ENCODE results near the gene CHRNE. TPM values are rescaled to one million over a fixed set of nuclear protein-coding genes. Genes with fewer than 3 reads are reported as not detected.
A peak's percentile ranks its signal among the peaks of the same experiment; 100 is the strongest.

Gene CHRNE
- total and polyA plus RNA-seq, 2 of the 13 experiments (the other 11 are each of a cell fraction or from before 2014, with no cell fraction given) = 0.53 to 0.59 TPM

GRCh38 chr17:4920351-4921048, 17.6 kb upstream of the CHRNE start (continued):
- TF ChIP-seq CTCF (CRISPR knock-in tag; IDR thresholded peaks at IDR 0.05) = no peak
- TF ChIP-seq SMAD1 (CRISPR knock-in tag; IDR thresholded peaks at IDR 0.05; ENCODE audit: borderline replicate concordance, low read depth) = no peak
- TF ChIP-seq ZNF740 (CRISPR knock-in tag; IDR thresholded peaks at IDR 0.05) = no peak
- TF ChIP-seq SMAD3 (CRISPR knock-in tag; IDR thresholded peaks at IDR 0.05) = no peak
- no peak for TF ChIP-seq HNF1A (IDR thresholded peaks at IDR 0.05; ENCODE audit: low read depth)
- no peak for TF ChIP-seq HNF1A (CRISPR knock-in tag; IDR thresholded peaks at IDR 0.05; ENCODE audit: borderline replicate concordance)
- TF ChIP-seq SP5 (CRISPR knock-in tag; IDR thresholded peaks at IDR 0.05; ENCODE audit: borderline replicate concordance, low read depth) = peak; percentile 13; the same call in 1 of the 2 replicates
- no peak for TF ChIP-seq MEF2D (CRISPR knock-in tag; IDR thresholded peaks at IDR 0.05)
- TF ChIP-seq TCF7L2 (IDR thresholded peaks at IDR 0.05; ENCODE audit: low read depth, low read length) = no peak
- TF ChIP-seq POGZ (CRISPR knock-in tag; IDR thresholded peaks at IDR 0.05) = no peak
- TF ChIP-seq TFDP2 (CRISPR knock-in tag; IDR thresholded peaks at IDR 0.05) = no peak
- TF ChIP-seq CERS6 (CRISPR knock-in tag; IDR thresholded peaks at IDR 0.05) = no peak
- TF ChIP-seq FUBP1 (CRISPR knock-in tag; IDR thresholded peaks at IDR 0.05; ENCODE audit: borderline replicate concordance) = no peak
- TF ChIP-seq ZBTB10 (CRISPR knock-in tag; IDR thresholded peaks at IDR 0.05; ENCODE audit: borderline replicate concordance) = no peak
- TF ChIP-seq PAWR (CRISPR knock-in tag; IDR thresholded peaks at IDR 0.05; ENCODE audit: borderline replicate concordance) = no peak
